ENCODE results near the gene DNAH7.

Gene DNAH7

DNA sequence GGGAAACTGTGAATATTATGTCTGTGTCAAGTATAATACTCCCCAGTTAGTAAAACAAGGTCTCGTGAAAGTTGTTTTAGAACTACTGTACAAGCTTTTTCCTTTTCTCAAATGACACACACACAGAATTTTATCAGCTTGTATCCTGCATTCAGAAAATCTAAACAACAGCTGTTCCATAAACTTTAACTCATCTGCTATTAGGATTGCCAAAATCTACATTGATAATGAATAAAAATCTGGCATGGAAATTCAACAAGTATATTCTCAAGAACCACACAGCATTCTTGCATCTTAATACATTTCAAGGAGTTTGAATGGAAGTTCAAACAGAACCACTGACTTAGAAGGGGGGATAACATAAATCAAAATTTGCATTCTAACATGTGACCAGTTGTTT, 260.4 kb downstream of the DNAH7 start:
- DNase-seq (ENCODE audit: low read depth): no peak

DNA sequence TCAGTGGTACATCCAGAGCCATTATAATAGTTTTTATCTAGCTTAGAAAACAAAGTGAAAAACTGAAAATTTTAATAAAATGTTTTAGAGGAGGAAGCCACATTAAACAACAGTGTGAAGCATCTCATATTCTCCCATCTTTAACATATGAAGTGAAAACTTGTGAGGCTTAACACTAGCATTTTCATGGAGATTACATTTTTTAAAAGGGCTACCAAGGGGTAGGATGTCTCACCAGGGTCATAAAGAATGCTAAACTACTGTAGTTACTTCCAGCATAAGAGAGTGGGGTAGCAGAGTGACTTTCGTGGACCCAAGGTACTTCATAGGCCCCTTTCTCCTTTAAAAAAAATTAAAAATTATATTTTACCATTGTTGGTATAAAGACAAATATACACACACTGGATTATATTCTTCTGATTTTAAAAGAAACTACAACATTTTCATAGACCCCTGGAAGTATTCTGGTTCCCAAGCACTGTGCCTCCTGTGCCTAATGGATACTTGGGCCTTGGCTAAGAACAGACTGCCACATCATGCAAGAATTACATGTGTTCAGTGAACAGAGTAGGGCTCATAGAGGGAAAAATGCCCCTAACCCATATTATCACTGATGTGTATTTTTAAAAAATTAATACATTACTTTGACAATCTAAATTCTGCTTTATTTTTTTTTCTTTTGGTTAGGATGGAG, 263.2 kb downstream of the DNAH7 start:
- no peak for DNase-seq (ENCODE audit: low read depth)

DNA sequence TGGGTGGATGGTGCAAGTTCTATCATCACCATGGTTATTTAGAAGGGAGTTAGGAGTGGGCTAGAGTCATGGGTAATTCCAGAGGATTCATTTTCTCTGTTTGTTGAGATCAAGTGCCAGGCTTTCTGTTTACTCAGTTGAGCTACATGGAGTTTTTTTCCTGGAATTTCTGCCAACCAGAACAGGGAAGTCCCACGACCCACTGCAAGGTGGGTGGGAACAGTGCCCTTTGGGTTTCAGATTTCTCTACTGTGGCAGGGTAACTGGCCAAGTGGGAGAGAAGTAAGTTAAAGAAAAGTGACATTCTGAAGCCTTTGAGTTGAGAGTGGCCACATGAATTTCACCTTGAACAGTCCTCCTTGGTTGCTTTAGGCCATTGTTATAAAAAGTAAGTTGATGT, 272.8 kb downstream of the DNAH7 start:
- DNase-seq (ENCODE audit: low read depth): no peak

DNA sequence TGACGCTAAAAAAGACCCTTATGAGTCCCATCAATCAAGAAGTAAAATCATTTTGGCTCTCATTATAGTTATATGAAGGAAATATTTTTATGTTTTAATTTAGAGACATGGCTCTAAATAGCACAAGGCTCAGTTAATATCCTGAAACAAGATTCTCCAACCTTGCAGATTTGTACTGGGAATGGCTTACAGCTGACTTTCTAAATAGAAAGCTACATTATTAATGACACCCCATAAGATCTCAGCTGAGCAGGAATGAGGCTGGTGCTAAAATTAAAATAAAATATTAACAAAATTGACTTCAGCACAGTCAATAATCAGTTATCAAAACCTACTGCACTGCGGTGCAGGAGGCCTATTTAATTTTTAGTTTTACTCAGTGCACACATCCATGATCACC, 274.8 kb downstream of the DNAH7 start:
- no peak for DNase-seq (ENCODE audit: low read depth)

DNA sequence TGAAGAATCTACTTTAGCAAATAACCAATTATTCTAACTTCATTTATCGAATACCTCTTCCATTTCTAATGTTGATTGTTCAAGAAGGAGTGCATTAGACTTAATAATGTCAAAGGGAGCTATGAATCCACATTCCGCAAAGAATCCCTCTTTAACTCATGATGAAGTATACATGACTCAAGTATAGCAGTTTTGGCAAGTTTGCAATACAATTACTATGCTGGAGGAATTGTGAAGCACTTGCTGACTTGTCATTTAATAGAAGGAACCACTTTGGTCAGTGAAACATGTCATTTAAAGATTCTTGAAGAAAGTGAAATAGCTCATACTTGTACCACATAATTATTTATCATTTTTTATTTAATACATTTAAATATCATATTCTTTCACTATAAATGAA, 286.5 kb downstream of the DNAH7 start:
- DNase-seq (ENCODE audit: low read depth): no peak

DNA sequence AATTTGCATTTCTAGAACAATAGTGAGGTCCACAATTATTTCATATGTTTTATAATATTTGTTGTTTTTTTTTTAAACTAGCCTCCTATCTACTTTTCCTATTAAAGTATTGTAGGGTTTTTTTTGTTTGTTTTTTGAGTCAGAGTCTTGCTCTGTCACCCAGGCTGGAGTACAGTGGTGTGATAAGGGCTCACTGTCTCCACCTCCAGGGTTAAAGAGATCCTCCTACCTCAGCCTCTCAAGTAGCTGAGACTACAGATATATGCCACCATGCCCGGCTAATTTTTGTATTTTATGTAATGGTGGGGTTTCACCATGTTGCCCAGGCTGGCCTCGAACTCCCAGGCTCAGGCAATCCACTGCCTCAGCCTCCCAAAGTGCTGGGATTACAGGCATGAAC, 289.1 kb downstream of the DNAH7 start:
- DNase-seq (ENCODE audit: low read depth): no peak

DNA sequence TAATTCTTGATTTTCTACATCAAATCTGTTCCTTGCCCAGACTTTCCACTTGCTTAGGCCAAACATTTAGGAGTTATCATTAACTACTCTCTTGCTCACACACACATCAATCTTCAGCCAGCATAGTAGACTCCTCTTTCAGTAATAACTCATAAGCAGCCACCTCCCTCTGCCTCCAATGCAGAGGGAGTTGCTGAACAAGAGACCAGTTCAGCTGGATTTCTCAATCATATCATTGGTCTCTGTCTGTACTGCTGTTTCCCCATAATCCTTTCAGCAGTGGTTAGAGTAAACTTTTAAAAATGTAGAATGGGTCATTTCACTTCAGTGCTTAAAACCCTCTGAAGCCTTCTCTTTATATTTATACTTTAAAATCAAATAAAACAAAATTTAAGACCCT, 298.7 kb downstream of the DNAH7 start:
- no peak for DNase-seq (ENCODE audit: low read depth)

DNA sequence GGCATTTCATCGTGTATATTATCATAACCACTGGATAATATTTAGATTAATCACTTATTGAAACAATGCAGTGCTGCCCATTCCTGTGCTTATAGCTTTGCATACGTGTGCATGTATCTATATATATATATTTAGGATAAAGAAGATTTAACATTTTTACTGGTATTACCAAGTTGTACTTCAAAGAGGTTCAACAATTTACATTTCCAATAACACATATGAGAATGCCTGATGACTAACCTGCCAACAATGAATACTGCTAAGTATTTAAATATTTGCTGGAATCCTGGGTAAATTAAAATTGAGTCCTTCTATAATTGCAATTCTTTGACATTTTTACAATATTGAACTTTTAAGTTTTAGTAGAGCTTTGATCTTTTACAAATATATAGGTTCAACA, 300.2 kb downstream of the DNAH7 start:
- no peak for DNase-seq (ENCODE audit: low read depth)

DNA sequence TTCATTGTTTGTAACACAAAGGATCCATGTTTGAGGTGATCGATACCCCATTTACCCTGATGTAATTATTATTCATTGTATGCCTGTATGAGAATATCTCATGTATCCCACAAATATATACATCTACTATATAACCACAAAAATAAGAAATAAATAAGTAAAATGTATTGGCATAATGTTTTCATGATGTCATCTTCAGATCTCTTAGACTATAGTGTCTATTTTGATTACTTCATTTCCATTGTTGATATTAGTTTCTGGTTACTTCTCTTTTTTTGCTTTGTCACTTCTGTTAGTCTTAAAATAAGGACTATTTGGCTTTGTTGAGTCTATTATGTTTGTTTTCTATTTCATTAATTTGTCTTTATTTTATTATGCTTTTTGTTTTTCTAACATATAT, 301.9 kb downstream of the DNAH7 start:
- DNase-seq (ENCODE audit: low read depth): no peak

DNA sequence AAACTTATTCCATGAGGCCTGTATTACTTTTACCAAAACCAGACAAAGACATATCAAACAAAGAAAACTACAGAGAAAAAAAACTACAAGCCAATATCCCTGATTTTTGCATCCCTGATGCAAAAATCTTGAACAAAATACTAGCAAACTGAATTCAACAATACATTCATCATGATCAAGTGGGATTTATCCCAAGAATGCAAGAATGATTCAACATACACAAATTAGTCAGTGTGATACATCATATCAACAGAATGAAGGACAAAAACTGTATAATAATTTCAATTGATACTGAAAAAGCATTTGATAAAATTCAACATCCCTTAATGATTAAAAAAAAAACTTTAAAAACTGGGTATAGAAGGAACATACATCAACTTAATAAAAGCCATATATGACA, 304.8 kb downstream of the DNAH7 start:
- no peak for DNase-seq (ENCODE audit: low read depth)

DNA sequence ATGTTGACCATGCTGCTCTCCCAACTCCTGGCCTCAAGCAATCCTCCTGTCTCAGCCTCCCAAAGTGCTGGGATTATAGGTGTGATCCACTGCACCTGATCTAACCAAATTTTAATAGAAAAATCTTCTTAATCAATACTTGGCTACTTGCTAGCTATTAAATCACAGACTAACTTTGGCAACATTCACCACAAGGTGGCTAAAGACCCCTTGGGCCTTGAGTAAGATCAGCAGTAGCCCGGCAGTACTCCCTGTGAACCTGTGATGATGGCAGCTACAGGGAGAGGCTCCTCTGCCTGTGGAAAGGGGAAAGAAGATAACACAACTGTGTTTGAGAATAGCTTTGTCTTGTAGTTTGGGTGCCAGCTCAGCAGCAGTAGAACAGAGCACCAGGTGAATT, 308.8 kb downstream of the DNAH7 start:
- DNase-seq (ENCODE audit: low read depth): no peak

DNA sequence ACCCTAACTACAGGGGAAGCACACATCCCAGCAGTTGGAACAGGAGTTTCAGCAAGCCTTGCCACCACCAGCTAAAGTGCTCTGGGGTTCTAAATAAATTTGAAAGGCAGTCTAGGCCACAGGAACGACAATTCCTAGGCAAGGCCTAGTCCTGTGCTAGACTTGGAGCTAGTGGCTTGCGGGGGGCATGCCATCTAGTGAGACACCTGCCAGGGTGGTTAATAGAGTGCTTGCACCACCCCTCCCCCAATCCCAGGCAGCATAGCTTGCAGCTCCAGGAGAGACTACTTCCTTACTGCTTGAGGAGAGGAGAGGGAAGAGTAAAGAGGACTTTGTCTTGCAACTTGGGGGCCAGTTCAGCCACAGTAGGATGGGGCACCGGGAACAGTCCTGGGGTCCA, 309.8 kb downstream of the DNAH7 start:
- DNase-seq (ENCODE audit: low read depth): no peak

DNA sequence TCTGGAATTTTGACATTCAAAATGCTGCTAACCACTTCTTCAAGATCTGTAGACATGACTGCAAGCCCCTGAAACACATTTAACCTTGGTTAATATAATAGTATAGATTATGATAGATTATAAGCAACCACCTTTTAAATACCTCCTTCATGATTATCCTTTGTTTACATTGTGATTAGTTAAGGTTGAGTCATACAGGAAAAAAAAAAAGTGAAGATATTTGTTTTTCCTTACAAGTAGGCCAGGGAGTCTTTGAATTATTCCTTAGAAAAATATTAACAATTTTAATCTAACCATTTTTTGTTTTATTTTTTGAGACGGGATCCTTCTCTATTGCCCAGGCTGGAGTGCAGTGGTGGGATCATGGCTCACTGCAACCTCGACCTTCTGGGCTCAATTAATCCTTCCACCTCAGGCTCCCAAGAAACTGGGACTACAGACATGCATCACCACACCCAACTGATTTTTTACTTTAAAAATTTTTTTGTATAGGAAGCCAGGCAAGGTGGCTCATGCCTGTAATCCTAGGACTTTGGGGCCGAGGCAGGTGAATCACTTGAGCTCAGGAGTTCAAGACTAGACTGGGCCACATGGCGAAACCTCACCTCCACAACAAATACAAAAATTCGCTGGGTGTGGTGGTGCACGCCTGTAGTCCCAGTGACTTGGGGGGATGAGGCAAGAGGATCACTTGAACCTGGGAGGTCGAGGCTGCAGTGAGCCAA, 312.3 kb downstream of the DNAH7 start:
- no peak for DNase-seq (ENCODE audit: low read depth)

DNA sequence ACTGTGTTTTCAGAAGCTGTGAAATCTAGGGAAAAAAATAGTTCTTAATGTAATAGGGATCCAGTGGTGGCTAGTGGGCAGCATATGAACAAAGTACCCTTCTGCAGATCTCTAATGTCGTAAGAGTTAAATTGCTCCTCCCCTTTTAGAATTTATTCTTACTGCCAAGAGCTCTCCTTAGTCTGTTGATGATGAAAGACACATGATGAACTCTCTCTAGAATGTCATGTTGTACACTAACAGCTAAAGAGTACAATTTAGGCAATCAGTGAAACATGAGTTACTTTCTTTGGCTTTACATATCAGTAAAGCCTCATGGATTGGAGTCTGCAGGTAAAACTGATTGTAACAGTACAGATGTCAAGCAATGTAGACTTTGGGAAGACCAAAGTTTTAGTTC, 327.4 kb downstream of the DNAH7 start:
- no peak for DNase-seq (ENCODE audit: low read depth)

DNA sequence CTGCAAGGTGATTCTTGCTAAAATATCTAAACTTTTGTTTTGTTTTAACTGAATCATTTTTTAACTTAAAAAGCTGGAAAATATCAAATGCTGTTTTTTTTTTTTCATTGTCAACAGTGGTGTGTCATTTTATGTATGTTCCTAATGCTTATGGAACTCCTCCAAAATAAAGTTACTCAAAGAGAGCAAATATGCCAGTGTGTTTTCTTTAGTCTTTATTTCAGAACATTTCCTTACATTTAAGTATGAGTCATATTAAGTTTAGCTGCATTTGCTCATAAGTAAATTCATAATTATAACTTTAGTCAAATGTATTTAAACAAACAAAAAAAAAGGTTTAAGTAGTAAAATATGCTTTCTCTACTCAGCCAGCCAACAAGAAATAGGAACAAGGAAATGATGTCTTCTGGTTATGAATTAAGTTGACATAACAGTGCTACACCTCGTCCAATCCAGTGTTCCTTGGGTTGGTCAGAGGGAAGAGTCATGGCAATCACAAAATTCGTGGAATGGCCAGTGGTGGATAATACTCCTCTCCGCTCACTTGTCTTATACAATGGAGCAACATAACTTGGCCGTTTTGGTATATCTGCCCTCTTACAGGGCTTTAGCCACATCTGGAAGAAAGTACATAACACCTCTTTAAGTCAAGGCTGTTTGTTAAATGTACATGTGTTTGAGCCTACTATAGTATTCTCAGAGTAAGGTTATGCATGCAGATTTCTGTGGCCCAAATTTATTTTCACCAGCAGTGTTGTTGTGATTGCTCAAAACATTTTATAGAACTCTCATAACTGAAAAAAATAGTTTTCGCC, 330.9 kb downstream of the DNAH7 start:
- DNase-seq (ENCODE audit: low read depth): no peak

DNA sequence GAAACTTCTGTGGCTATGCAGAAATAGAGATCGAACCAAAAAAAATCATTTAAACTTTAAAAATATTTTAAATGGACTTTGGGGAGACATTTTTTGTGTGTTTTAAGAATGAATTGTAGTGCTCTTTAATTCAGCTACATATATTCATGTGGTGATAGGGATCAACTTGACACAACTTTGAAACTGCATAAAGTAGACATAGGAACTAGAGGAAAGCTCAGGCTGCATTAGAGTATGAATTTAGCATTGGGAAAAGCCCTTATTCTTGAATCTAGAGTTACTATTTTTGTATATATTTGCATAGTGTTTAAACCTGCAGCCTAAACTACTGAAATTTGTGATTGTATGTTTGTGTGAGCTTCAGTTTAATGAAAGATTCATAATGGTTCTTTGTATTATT, 333.3 kb downstream of the DNAH7 start:
- no peak for DNase-seq (ENCODE audit: low read depth)

DNA sequence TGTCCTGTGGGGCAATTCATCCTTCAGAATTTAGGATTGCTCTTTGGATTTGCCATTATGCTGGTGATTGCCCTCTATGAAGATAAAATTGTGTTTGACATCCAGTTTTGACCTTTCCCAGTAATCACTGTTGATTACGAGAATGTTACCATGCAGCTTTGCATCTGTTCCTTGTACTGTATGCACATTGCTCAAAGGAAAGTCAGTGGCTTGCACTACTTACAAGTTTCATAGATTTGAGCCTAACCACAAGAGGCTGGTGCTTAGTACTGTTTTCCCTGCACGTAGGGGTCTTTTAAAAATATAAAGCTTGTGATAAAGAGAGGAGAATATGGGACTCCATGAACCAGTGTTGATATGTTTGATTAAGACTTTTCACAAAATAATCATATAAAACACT, 333.7 kb downstream of the DNAH7 start:
- DNase-seq (ENCODE audit: low read depth): no peak

DNA sequence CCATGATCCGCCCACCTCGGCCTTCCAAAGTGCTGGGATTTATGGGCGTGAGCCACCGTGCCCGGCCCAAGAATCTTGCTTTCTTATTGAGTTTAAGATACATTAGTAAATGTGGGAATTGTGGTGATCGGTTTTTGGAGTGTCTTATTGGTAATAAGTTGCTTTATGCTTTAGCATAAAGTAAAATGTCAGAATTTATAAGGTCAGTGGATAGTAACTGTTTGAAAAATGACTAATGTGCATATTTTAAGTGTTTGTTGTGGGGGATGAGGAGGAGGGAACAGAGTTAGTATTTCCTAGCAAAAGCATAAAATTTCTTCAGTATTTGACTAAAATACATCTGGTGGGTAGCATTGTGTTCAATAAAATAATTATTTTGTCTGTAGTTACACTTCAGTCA, 334.2 kb downstream of the DNAH7 start:
- DNase-seq (ENCODE audit: low read depth): no peak

DNA sequence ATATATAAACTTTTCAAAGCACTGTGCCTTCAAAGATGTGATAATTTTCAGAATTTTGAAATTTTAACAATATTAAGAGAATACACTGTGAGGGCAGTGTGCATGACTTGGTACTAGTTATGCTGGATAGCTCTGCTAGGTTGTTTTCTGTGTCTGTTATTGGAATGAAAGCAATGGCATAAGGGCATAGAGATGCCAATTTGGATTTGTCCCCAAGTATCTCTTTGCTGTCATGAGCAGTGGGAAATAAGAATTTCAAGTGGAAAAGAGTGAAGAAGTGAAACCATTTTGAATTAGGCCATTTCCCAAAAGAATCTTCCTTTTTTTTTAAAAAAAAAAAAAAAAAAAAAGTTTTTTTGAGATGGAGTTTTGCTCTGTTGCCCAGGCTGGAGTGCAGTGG, 334.8 kb downstream of the DNAH7 start:
- no peak for DNase-seq (ENCODE audit: low read depth)

DNA sequence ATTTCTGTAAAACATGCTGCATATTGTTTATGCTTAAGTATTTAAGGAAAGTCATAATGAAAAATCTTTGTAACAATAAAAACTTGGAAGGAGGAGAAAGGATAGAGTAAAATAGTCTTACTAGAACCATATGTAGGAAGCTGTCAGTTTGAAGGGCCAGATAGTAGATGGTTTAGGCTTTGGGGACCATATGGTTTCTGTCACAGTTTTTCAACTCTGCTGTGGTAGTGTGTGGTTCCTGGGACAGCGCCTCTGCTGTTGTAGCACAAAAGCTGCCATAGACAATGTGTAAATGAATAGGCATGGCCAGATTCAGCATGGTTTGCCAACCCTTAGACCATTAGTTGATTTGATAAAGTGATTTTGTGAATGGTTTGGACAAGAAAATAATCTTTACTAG, 336.1 kb downstream of the DNAH7 start:
- no peak for DNase-seq (ENCODE audit: low read depth)

DNA sequence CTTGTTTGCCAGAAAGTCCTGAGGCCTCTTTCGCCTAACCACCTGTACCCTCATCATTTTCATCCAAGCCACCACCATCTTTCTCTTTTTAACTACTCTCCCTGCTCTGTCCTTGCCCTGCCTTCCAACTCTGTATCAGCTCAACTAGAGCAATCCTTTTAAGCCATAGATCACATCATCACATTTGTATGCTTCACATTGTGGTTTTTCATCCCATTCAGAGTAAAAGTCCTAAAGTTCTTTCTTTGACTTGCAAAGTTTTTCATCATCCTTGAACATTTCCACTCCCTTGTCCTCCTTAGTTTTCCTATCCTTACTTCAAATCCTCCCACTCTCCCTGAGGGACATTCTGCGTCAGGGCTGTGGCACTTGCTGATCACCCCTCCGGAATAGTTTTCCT, 337.7 kb downstream of the DNAH7 start:
- no peak for DNase-seq (ENCODE audit: low read depth)

DNA sequence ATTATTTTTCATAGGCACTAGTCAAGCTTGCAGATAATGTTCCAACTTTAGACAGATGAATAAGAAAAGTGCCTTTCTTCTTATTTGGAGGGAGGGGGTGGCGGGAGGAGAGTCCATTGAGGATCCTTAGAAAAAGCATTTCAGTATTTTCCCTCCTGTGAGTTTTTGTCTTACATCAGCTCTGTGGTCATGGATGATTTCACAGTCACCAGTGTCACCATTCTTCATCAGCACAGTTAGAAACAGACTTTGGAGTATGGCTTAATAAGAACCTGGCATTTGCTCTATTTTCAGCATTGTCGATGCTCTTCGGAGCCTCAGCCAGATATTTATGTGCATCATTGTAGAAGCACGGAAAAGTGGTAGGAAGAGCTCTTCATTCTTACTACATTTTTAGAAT, 341.5 kb downstream of the DNAH7 start:
- DNase-seq (ENCODE audit: low read depth): no peak

DNA sequence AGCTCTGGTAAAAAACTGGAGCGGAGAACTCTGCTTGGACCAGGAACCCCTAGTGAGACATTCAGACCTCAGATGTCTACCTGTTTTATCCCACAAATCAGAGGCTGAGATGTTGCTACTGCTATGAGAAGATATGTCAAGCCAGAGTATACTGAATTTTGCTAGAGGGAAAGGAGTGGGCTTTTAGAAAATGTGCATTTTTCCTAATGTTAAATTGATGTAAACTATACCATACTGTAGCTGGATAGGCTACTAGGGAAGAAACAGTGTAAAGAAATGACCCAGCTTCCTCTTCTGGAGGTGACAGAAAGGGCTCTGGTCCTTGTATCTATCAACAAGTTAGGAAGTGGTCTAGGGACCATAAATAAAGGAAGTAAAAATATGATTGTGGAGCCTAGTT, 346.6 kb downstream of the DNAH7 start:
- no peak for DNase-seq (ENCODE audit: low read depth)
